HPDE6-E6E7 (cell line): Measurements from ENCODE around the gene ZNG1E.
"Not testable (repeated sequence)": the region's sequence is repeated elsewhere in the genome, so short reads cannot be mapped to it uniquely, and the experiment has no call there.

Experiments used
- DNase-seq: peaks from one replicate; pipeline ENCODE4 v3.0.0; 2011; ENCODE audit warnings: missing footprints; ENCODE audit errors: extremely low spot score

ZNG1E gene

DNA sequence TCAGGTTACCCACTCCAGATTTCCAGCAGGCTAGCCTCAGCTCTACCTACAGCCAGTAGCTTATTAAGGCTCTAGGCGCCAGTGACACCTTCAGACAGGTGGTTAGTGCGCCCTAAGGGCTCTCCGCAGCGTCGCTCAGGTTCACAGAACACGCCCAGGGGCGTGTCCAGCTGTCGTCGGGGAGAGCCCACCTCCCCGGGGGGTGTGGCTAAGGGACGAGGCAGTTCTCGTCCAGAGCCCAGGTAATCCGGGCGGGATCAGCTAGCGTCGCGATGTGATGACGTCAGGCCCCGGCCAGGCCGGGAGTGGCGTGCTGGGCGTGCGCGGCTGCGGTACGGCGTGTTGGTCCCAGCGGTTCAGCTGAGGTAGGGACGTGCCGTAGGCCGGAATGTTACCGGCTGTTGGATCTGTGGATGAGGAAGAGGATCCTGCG, at the start of gene ZNG1E:
TSS of gene ZNG1E (plus strand) at position 340 of the 433 bp plus-strand sequence. CDS start at position 389, 49 bp downstream.
- DNase-seq = not testable (repeated sequence)

DNA sequence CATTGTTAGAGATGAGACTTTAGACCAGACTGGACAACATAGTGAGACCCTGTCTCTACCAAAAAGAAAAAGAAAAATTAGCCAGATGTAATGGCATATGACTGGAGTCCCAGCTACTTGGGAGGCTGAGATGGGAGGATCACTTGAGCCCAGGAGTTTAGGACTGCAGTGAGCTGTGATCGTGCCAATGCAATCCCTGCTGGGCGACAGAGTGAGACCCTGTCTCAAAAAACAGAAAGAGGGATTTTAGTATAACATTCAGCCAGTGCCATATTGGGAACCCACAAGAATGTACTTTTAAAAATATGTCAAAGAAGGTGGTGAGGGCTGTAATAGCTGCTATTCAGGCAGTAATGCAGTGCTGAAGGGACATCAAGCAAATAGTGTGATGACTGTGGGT, 2.1 kb upstream of the ZNG1E start:
- DNase-seq = not testable (repeated sequence)

DNA sequence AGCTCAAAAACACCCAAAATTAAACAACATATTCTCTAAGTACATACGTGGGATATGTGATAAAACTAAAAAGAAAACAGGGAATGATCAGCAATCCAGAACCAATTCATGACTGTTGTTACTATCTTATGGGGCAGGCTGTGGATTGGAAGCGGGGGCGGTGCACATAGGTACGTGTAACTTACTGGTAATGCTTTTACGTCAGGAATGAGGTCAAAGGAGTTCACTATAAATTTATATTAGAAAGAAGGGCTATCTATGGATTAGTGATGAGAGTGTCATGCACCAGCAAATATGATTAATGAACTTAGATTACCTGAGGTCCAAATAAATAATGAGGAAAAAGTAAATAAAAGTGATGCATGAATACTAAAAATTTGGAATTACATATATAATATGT, 710 bp upstream of the ZNG1E start:
- DNase-seq = not testable (repeated sequence)

DNA sequence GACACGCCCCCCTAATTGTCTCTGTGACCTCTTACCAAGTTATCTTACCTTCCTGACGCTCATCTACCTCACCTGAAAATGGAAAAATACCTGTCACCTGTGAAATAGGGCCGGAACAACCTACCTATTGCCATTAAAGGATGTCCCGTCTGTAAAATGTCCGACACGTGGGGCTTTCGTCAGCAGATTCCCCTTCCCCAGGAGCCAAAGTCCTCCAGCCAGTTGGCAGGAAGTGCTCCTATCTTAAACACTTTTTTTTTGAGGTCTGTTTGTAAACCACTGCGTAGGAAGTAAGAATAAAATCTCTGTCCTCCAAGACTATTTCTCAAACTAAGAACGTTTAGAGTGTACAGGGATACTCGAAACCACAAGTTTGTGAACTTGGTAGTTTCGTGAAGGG, 661 bp downstream of the ZNG1E start:
- not testable (repeated sequence) for DNase-seq

DNA sequence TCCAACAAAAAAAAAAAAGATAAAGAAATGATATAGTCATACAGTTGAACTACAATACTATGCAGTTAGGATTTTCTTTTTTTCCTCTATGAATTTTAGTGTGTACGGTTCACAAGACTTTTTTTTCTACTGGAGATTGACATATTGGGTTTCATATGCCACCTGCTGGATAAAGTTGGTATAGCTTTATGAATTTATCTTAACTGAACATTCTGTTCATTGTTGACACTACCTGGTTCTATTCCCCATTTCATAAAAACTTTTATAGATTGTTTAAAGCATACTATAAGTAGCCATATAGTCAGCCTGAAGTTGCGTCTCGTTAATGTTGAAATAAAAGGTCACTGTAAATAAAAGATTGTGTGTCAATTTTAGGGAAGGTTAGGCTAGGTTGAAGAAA, 2.8 kb downstream of the ZNG1E start:
- not testable (repeated sequence) for DNase-seq

DNA sequence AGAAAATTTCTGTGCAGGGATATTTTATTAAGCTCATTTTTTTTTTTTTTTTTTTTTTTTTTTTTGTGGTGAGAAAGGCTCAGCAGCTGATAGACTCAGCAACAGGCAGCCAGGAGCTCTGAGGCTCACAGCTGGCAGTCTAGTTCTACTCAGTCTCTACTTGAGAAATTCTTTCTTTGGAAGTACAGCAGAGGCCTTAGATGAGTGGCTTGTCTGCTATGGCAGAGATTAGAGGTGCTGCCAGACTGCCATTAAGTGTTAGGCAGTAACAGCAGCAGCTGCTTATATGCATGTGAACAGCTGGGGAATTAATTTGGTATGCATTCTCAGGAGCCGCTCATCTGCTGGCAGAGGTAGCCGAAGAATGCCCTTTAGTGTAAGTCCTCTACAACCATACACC, 27.8 kb downstream of the ZNG1E start:
- not testable (repeated sequence) for DNase-seq

DNA sequence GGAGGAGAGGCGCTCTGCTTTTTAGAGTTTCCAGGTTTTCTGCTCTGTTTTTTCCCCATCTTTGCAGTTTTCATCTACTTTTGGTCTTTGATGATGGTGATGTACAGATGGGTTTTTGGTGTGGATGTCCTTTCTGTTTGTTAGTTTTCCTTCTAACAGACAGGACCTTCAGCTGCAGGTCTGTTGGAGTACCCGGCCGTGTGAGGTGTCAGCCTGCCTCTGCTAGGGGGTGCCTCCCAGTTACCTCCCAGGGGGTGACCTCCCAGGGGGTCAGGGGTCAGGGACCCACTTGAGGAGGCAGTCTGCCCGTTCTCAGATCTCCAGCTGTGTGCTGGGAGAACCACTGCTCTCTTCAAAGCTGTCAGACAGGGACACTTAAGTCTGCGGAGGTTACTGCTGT, 38.7 kb downstream of the ZNG1E start:
- DNase-seq = not testable (repeated sequence)

DNA sequence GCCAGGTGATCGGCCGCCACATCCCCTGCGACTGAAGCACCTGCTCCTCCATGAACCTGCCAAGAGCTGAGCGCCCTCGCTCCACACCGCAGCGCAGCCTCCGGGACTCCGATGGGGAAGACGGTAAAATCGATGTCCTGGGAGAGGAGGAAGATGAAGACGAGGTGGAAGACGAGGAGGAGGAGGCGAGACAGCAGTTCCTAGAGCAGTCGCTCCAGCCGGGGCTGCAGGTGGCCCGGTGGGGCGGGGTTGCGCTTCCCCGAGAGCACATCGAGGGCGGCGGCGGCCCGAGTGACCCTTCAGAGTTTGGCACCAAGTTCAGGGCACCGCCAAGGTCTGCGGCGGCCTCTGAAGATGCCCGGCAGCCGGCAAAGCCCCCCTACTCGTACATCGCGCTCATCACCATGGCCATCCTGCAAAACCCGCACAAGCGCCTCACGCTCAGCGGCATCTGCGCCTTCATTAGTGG, 61.4 kb downstream of the ZNG1E start, which contains the start of gene FOXD4L4:
TSS of gene FOXD4L4 (plus strand) at position 51 of the 469 bp plus-strand sequence. CDS start at position 51, 0 bp downstream.
- DNase-seq = not testable (repeated sequence)

DNA sequence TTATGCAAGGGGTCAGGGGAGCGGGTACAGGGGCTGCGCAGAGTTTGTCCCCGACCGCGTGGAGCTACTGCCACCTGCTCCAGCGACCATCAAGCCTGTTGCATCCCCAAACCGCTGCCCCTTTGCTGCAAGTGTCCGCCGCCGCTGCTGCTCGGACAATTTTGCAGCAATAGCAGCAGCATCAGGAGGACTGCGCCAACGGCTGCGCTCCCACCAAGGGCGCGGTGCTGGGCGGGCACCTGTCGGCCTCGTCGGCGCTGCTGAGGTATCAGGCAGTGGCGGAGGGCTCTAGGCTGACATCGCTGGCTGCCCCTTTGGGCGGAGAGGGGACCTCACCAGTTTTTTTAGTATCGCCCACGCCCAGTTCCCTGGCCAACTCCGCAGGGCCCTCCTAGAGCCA, 62.4 kb downstream of the ZNG1E start:
- not testable (repeated sequence) for DNase-seq
